Effector memory CD4-positive, alpha-beta T cell (primary cell): ENCODE measurements around the gene RAB44.

Experiments used
- DNase-seq, 3 donors: peaks; one replicate each; pipeline ENCODE4 v3.0.0-alpha.2; 2020
- H3K27ac ChIP-seq: 2 replicates; pipeline ENCODE4 v1.7.0; 2013; ENCODE audit warnings: mild to moderate bottlenecking, low read length, moderate library complexity; ENCODE audit not compliant: insufficient read depth, poor library complexity, severe bottlenecking
- H3K27me3 ChIP-seq: replicated peaks from 2 replicates; pipeline ENCODE4 v1.7.0; 2013; ENCODE audit warnings: mild to moderate bottlenecking, low read length; ENCODE audit not compliant: insufficient read depth, control insufficient read depth, poor library complexity, severe bottlenecking
- H3K36me3 ChIP-seq: 2 replicates; pipeline ENCODE4 v1.7.0; 2013; ENCODE audit warnings: mild to moderate bottlenecking, low read length, moderate library complexity; ENCODE audit not compliant: control insufficient read depth, insufficient read depth
- H3K4me1 ChIP-seq: 2 replicates; pipeline ENCODE4 v1.7.0; 2013; ENCODE audit warnings: low read length, mild to moderate bottlenecking; ENCODE audit not compliant: control insufficient read depth, insufficient read depth, poor library complexity, severe bottlenecking
- H3K4me3 ChIP-seq: 2 replicates; pipeline ENCODE4 v1.7.0; 2013; ENCODE audit warnings: low read length, low read depth, mild to moderate bottlenecking; ENCODE audit not compliant: insufficient read depth, poor library complexity, severe bottlenecking
- H3K9me3 ChIP-seq: 2 replicates; pipeline ENCODE4 v1.7.0; 2013; ENCODE audit warnings: mild to moderate bottlenecking, low read length, moderate library complexity; ENCODE audit not compliant: control insufficient read depth

RAB44 gene

GRCh38 chr6:36749829-36750489 is 52.3 kb downstream of the RAB44 start:
- Histone ChIP-seq H3K27ac (no peak overlapping the region), H3K4me1 (peaks cover 29% of the 10 kb centered on the region), H3K27me3 (no peaks in the 10 kb centered on the region), H3K36me3 (no peaks in the 10 kb centered on the region), H3K9me3 (no peaks in the 10 kb centered on the region), H3K4me3 (no peak overlapping the region)
- no peak for DNase-seq

DNA sequence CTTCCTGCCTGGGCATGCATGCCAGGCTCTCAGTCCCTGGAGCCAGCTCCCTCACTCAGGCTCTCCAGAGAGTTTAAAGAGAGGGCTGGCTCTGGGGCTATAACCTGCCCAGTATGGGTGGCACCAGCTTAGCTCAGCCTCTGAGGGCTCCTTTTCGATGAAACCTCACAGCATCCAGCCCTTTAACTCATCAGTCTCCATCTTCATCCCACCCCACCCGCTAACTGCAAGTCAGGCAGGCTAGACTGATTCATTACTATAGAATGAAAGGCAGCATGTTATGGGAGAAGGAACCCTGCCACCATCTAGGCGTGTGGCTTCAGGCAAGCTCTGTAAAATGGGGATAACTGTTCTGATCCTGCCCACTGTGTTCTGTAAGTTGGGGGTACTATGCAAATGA is 53.5 kb downstream of the RAB44 start:
- Histone ChIP-seq H3K9me3 (no peaks in the 10 kb centered on the region), H3K4me1 (peaks cover 40% of the 10 kb centered on the region), H3K27ac (no peak overlapping the region), H3K36me3 (no peaks in the 10 kb centered on the region), H3K27me3 (no peaks in the 10 kb centered on the region), H3K4me3 (no peak overlapping the region)
- no peak for DNase-seq

DNA sequence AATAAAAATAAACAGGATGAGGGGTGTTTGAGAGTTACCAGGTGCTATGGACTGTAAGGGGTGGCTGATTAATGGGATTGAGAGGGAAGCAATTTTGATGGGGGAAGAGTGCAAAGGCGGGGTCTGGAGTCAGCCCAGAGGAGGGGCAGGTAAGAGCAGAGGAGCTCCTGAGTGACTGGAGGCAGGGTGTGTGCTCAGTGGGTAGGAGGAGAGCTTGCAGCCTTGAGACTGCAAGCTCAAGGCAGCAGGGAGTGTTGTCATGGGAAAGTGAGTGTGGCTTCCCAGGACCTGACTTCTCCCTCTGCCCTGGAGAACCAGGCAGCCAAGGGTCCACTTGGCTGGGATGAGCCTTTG is 54.2 kb downstream of the RAB44 start:
- Histone ChIP-seq H3K4me1 (peaks cover 47% of the 10 kb centered on the region), H3K27me3 (no peaks in the 10 kb centered on the region), H3K4me3 (no peak overlapping the region), H3K36me3 (no peaks in the 10 kb centered on the region), H3K9me3 (no peaks in the 10 kb centered on the region), H3K27ac (peak overlapping the region; percentile 40)
- no peak for DNase-seq

DNA sequence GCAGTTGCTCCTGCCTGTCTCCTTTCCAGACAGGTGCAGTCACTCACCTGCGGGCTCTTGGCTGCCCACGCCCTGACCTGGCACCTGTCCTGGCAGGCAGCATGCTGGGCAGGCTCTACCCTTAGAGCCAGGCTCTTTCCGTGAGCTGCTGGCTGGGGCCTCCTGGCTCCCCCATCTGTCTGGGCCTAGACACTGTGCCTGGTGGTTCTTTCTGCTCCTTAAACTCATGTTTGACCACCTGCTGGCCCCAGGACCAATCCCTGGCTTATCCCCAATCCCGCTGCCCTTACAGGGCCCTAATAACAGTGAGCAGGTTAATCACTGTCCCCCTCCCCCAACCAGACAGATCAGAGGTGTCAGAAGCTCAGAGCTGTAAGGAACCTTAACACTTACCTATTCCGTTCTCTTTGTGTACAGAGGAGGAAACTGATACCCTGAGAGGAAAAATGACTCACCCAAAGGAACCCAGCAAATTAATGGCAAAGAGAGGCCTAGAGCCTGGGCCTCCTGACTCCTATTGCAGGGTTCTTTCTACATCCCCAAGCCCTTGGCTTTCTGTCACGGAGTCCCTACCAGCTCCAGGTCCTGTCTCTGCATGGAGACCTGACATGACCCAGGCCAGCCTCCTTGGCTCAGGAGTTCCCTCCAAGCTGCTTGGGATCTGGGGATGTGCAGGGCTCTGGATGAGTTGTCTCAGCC is 54.7 kb downstream of the RAB44 start:
- H3K4me3 ChIP-seq, result no peak overlapping the region
- no peaks in the 10 kb centered on the region for H3K9me3 ChIP-seq
- no peaks in the 10 kb centered on the region for H3K27me3 ChIP-seq
- DNase-seq, result no peak
- peaks cover 52% of the 10 kb centered on the region for H3K4me1 ChIP-seq
- H3K27ac ChIP-seq, result peak overlapping the region; percentile 40
- H3K36me3 ChIP-seq, result no peaks in the 10 kb centered on the region

DNA sequence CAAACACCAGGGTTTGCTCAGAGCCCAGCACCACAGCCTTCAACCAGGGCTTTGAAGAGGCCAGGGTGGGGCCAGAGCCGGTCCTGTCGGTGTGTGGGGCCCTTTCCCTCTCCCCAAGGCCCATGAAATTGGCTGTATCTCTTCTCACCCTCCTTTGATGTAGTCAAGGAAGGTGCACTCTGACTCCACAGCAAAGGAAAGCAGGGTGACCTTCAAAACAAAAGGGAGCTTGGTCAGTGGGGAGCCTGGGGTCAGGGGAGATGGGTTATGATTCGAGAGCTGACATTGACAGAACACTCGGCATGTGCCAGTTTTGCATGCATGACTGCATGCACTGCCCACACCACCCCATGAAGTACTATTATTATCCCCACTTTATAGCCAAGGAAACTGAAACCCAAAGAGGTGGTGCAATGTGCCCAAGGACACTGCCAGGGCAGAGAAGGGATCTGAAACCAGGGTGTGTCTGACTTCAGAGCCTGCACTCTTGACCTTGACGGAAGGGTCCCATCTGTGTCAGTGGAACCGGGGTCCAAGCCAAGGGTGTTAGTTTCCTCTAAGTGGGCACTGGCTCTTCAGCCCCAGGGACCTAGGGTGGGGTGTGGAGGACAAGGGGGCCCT is 55.4 kb downstream of the RAB44 start:
- H3K4me3 ChIP-seq, result no peak overlapping the region
- H3K27me3 ChIP-seq, result no peaks in the 10 kb centered on the region

DNA sequence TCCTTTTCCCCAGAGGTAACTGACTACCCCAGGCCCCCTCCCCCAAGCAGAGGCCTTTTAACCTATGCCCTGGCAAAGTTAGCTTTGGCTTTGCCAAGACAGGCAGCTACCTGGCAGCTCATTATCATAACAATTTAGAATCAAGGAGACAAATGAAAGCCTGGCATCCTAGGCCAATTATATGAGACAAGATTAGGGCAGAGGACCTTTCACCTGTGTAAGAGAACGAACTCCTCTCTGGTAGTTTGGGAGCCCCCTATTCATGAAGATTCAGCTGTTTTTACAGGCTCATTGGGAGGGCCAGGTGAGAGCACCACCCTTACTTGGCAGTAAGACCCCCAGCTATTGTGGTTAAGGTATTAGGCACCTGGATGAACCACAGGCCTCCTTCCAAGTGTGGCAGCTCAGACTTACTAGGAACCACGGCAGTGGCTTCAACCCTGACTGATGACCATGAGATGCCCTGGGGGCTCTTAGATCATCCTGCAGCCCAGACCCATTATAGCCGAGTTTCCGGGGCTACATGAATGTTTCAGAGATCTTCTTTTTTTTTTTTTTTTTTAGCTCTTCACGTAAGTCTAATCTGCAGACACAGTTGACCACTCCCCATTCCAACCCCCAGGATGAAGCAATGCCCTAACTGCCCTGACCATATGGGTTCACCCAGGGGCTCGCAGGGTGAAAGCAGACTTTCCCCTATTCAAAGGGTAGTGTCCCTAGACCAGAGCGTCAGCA is 56.2 kb downstream of the RAB44 start:
- H3K27me3 ChIP-seq, result no peaks in the 10 kb centered on the region
- H3K4me1 ChIP-seq, result peaks cover 58% of the 10 kb centered on the region
- H3K4me3 ChIP-seq, result no peak overlapping the region
- H3K9me3 ChIP-seq, result no peaks in the 10 kb centered on the region
- H3K36me3 ChIP-seq, result no peaks in the 10 kb centered on the region
- no peak overlapping the region for H3K27ac ChIP-seq
- DNase-seq, result no peak

More for the DNA sequence above, 55.4 kb downstream of the RAB44 start:
- peaks cover 58% of the 10 kb centered on the region for H3K4me1 ChIP-seq
- H3K9me3 ChIP-seq, result no peaks in the 10 kb centered on the region
- H3K36me3 ChIP-seq, result no peaks in the 10 kb centered on the region
- no peak for DNase-seq
- H3K27ac ChIP-seq, result peak overlapping the region; percentile 40

DNA sequence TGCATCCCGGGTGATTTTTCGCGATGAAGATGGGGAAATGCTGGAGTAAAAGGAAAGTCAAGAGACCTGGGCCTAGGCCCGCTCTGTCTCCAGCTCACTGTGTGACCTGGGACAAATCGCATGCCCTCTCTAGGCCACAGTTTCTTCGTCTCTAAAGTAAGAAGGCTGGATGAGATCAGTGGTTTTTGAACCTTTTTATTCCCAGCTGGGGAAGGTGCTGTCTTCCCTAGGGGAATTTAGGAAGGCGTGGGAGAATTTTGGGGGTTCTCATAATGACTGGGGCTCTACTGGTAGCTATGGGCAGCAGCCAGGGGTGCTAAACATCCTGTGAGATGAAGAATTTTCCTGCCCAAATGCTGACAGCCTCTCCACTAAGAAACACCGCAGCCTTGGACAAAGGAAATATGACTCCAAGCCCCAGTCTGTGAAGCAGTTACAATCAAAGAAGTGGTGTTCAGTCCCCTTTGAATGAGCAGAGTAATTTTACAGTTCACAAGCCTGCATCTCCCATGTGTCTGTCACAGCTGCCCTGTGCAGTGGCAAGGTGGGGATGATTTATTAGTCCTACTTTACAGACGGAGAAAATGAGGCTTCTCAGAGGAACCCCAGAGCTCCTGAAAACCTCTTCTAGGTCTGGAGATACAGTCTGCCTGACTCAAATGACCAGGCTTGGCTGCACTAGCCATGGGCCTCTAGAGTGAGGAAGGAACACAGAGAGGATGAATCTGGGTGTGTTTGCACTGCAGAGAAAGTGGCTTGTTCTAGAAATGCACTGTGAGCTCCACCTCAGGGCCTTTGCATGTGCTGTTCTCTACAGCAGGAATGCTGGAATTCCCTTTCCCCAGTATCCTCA is 57.2 kb downstream of the RAB44 start:
- no peak overlapping the region for H3K4me3 ChIP-seq
- H3K27ac ChIP-seq, result peak overlapping the region; percentile 79
- H3K4me1 ChIP-seq, result peaks cover 65% of the 10 kb centered on the region

DNA sequence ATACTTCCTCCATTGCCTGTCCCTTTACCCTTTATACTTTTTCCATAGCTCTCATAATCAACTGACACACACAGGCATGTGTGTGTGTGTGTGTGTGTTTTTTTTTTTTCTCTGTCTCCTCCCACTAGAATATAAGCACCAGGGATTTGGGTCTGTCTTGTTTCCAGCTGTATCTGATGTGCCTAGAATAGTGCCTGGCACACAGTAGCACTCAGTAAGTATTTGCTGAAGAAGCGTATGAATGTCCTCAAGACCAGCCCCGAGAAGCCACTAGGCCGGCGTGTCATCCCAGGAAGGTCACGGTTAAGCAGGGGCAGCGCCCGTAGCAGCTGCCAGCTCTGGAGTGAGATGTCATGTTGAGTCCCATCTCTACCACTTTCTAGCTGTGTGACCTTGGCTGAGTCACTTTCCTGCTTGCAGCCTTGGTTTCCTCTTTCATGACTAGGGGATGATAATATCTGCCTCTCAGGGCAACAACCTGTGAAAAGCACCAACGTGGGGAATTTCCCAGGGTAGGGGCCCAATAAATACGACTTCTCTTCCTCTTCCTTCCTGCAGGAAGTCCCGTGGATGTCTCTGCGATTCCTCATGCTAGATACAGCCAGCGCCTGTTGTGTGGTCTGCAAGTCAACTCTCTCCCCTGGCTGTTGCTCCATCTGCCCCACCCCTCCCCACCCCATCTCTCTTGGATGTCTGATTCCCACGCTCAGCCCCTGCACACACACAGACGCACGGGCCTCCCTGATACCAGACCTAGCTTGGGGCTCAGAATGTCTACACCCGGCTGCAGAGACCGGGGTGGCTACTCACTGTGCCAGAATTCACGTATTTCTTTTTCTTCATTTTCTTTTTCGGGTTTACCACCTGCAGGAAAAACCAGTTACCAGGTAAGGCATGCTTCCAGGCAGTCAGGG is 58.1 kb downstream of the RAB44 start:
- H3K36me3 ChIP-seq, result no peaks in the 10 kb centered on the region
- peak; percentile 80 to 82 (median 81) for DNase-seq
- H3K27me3 ChIP-seq, result no peaks in the 10 kb centered on the region
- no peaks in the 10 kb centered on the region for H3K9me3 ChIP-seq
- H3K4me1 ChIP-seq, result peaks cover 65% of the 10 kb centered on the region
- H3K27ac ChIP-seq, result peak overlapping the region; percentile 88
- H3K4me3 ChIP-seq, result peak overlapping the region; percentile 3

More for the DNA sequence above, 57.2 kb downstream of the RAB44 start:
- DNase-seq, result no peak
- no peaks in the 10 kb centered on the region for H3K27me3 ChIP-seq
- no peaks in the 10 kb centered on the region for H3K9me3 ChIP-seq
- no peaks in the 10 kb centered on the region for H3K36me3 ChIP-seq

- Histone ChIP-seq H3K4me1 (peaks cover 65% of the 10 kb centered on the region), H3K27ac (peak overlapping the region; percentile 88), H3K4me3 (no peak overlapping the region), H3K9me3 (no peaks in the 10 kb centered on the region), H3K27me3 (no peaks in the 10 kb centered on the region), H3K36me3 (no peaks in the 10 kb centered on the region)
- DNase-seq, result no peak
Observed at GRCh38 chr6:36756786-36757185, 59.2 kb downstream of the RAB44 start.
